Measurements from ENCODE around the gene SLC25A51. TPM values are rescaled to one million over a fixed set of nuclear protein-coding genes. Genes with fewer than 3 reads are reported as not detected.
"Not testable (repeated sequence)": the region's sequence is repeated elsewhere in the genome, so short reads cannot be mapped to it uniquely, and the experiment has no call there.

Gene SLC25A51
- total RNA-seq, 1 donor, result 103 TPM

DNA sequence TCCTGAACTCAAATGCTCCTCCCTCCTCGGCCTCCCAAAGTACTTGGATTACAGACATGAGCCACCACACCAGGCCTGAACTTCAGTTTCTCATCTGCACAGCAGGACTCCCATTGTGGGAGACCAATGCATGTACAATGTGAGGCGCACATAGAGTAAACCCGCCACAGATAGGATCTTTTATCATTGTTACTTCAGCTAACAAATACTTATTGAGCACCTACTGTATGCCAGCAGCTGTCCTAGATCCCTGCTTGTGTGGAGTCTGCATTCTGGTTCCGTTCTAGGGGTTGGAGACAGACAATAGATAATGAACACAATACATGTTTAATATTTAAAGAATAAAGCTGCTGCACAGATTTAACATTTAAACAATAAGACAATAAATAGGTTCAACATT is 6.3 kb upstream of the SLC25A51 start:
- DNase-seq (ENCODE audit: low read depth), result no peak

DNA sequence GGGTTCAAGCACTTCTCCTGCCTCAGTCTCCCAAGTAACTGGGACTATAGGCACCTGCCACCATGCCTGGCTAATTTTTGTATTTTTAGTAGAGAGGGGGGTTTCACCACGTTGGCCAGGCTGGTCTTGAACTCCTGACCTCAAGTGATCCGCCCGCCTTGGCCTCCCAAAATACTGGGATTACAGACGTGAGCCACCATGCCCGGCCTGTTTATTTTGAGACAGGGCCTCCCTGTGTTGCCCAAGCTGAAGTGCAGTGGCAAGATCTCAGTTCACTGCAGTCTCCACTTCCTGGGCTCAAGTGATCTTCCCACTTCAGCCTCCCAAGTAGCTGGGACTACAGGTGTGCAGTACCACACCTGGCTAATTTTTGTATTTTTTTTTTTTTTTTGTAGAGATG is 5.9 kb upstream of the SLC25A51 start:
- H3K4me3 ChIP-seq (ENCODE audit: low read depth, low read length); DNase-seq (ENCODE audit: low read depth): not testable (repeated sequence)

More for the DNA sequence above, 6.3 kb upstream of the SLC25A51 start:
- TF ChIP-seq, protein P1, sequence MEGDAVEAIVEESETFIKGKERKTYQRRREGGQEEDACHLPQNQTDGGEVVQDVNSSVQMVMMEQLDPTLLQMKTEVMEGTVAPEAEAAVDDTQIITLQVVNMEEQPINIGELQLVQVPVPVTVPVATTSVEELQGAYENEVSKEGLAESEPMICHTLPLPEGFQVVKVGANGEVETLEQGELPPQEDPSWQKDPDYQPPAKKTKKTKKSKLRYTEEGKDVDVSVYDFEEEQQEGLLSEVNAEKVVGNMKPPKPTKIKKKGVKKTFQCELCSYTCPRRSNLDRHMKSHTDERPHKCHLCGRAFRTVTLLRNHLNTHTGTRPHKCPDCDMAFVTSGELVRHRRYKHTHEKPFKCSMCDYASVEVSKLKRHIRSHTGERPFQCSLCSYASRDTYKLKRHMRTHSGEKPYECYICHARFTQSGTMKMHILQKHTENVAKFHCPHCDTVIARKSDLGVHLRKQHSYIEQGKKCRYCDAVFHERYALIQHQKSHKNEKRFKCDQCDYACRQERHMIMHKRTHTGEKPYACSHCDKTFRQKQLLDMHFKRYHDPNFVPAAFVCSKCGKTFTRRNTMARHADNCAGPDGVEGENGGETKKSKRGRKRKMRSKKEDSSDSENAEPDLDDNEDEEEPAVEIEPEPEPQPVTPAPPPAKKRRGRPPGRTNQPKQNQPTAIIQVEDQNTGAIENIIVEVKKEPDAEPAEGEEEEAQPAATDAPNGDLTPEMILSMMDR (IDR thresholded peaks at IDR 0.05; ENCODE audit: insufficient read depth, low read depth, low read length), result no peak
- no peak overlapping the region for H3K4me3 ChIP-seq (ENCODE audit: low read depth, low read length)

DNA sequence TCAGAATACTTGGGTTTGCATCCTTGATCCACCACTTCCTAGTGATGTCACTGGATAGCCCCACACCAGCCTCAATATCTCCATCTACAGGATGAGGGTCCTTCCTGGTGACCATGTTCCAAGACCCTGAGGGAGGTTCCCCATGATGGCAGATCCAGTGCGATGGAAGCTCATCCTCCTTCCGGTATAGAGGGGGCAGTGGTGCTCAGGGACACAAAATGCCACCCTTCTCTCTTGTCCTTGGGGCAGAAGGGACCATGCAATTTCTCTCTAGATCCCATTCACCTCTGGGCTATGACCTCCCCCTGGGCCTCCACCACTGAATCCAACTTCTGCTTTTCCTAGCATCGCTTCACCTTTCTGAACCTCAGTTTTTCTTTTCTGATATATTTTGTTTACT is 5.4 kb upstream of the SLC25A51 start:
- DNase-seq (ENCODE audit: low read depth), result no peak
- H3K4me3 ChIP-seq (ENCODE audit: low read depth, low read length), result no peak overlapping the region
- TF ChIP-seq, protein P1 (IDR thresholded peaks at IDR 0.05; ENCODE audit: insufficient read depth, low read depth, low read length), result no peak

DNA sequence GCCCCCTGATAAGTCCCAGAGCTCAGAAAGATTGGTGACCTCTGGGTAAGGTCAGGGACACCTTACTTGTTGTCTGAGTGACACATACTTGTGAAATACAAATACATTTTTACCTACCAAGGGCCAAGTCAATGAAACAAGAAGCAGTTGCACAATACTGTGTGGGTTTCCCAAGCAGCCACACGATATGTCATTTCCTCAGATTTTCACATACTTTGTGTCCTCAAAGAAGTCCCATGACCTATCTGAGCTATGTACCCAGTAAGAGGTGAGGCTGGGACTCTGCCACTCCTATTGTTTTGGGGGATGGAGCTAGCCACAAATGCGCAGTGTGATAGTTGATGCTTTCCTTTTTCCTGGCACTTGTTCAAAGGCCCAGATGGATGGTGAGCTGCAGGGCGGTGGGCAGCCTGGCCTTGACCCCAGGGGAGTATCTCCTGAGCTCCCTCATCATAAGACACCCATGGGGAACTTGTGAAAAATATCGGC is 4.8 kb upstream of the SLC25A51 start:
- TF ChIP-seq, protein P1 (IDR thresholded peaks at IDR 0.05; ENCODE audit: insufficient read depth, low read depth, low read length), result no peak
- DNase-seq (ENCODE audit: low read depth), result peak; percentile 73

DNA sequence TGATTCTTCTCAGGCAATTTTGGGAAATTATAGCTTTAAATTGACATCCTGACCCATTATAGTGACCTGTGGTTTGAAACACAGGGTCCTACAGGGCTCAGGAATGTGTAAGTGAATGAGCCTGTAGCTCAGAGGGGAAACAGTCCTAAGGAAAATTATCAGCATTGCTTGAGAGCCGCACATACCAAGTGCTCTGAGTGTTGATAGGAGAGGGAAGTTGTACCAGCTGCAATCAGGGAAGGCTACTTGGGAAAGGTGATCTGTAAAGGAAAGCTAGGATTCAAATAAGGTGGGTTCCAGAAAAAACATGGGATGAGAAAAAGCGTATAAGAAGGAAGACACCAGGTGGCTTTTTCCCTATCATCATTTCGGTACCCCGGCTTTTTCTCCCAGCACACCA is 4.4 kb upstream of the SLC25A51 start:
- DNase-seq (ENCODE audit: low read depth), result no peak
- H3K4me3 ChIP-seq (ENCODE audit: low read depth, low read length), result no peak overlapping the region
- TF ChIP-seq, protein P1 (IDR thresholded peaks at IDR 0.05; ENCODE audit: insufficient read depth, low read depth, low read length), result no peak

More for the DNA sequence above, 4.8 kb upstream of the SLC25A51 start:
- H3K4me3 ChIP-seq (ENCODE audit: low read depth, low read length), result no peak overlapping the region

DNA sequence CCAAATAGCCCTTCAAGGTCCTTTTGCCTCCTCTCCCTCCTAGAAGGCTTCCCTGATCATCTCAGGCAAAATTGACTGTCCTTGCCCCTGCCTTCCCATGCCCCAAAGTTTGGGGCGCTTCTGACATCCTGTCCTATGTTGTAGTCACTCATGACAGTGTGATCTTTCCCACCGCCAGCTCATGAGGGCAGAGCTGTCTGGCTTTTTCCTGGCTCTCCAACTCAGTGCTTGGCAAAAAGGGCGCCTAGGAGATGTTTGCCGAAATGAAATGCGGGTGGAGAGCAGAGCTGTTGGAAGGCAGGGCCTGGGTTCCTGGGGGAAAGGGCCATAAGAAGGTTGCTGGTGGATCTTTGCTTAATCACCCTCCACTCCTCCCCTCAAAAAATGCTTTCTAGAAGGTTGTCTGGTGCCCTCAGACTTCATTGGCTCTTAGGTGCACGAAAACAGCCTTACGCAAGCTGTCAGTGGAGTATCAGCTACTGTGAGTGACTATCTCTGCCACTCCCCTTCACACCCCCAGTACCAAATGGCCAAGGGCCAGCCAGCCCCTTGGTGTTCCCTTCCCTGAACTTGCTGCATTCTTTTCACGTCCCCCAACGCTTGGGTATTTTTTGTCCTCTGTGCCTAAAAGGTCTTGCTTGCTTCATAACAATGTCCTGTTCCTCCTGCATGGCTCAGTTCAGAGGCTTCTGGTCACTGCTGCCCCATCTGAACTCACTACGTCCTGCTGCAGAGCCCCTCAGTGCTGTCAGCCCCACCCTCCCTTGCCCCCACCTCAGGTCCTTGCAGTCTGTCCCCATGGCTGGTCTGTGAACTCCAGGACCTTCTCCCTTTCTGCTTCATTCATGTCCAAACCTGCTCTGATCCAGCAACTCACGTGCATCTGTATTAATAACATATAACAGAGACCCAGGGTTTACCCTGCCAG is 2.6 kb upstream of the SLC25A51 start:
- no peak for DNase-seq (ENCODE audit: low read depth)
- H3K4me3 ChIP-seq (ENCODE audit: low read depth, low read length), result no peak overlapping the region
- TF ChIP-seq, protein P1 (IDR thresholded peaks at IDR 0.05; ENCODE audit: insufficient read depth, low read depth, low read length), result no peak

DNA sequence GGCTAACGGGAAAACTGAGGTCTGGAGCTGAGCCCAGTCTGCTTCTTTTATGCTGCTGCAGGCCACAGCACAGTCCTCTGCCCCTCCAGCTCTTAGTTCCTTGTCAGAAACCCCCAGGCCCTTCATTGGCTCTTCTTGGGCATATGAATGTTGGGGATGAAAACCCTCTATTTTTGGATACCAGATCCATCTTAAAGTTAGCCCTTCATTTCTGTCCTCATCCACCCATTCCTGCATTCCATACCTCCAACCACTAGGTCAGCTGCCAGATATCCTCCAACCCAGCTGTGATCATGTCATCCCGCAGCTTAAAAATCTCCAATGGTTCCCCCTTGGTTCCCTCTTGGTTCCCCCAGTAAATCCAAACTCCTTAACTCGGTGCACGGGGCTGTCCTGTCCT is 1.8 kb upstream of the SLC25A51 start:
- no peak for DNase-seq (ENCODE audit: low read depth)
- TF ChIP-seq, protein P1 (IDR thresholded peaks at IDR 0.05; ENCODE audit: insufficient read depth, low read depth, low read length), result no peak
- H3K4me3 ChIP-seq (ENCODE audit: low read depth, low read length), result no peak overlapping the region

Data from fibroblast of villous mesenchyme (primary cell).